ENCODE results near the gene AGO1. TPM values are rescaled to one million over a fixed set of nuclear protein-coding genes. Genes with fewer than 3 reads are reported as not detected.
A peak's percentile ranks its signal among the peaks of the same experiment; 100 is the strongest.
"Not testable (repeated sequence)": the region's sequence is repeated elsewhere in the genome, so short reads cannot be mapped to it uniquely, and the experiment has no call there.

The AGO1 gene
- polyA plus RNA-seq, 4 donors = 14.8 to 18.5 (median 17.1) TPM

GRCh38 chr1:35866991-35867390 lies 16.0 kb upstream of the AGO1 start:
- no peak for DNase-seq (ENCODE audit: low read depth in 4 of 4, low spot score in 3 of 4)

- DNase-seq (ENCODE audit: low read depth in 4 of 4, low spot score in 3 of 4) = not testable (repeated sequence)
Measured at GRCh38 chr1:35869245-35869950, 13.6 kb upstream of the AGO1 start.

- no peak for DNase-seq (ENCODE audit: low read depth in 4 of 4, low spot score in 3 of 4)
Measured at GRCh38 chr1:35870651-35871309, 12.2 kb upstream of the AGO1 start.

DNA sequence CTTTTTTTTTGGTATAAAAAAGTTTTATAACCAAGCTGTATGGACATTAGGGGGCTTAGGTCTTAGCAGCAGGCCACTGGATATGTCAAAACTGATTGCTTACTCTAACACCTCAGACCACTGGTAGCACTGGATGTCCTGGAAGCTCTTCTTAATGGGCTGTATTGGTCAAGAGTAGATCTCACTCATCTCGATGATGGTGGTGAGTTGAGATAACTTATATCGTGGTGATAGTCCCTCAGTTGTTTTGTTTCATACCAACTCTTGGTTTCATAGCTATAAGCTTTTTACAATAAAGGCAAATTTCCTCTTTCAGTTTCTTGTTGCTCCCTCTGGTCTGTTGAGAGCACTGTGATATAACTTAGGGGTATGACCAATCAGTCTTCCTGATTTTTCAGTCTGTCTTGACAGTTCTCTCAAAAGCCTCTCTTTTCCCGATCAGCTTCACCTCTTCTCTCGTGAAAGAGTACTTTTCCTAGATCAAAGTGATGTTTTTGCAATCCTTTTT lies 9.7 kb upstream of the AGO1 start:
- DNase-seq (ENCODE audit: low read depth in 4 of 4, low spot score in 3 of 4) = no peak

GRCh38 chr1:35874115-35874514 lies 8.9 kb upstream of the AGO1 start:
- not testable (repeated sequence) for DNase-seq (ENCODE audit: low read depth in 4 of 4, low spot score in 3 of 4)

GRCh38 chr1:35876988-35877387 lies 6.0 kb upstream of the AGO1 start:
- DNase-seq (ENCODE audit: low read depth in 4 of 4, low spot score in 3 of 4) = no peak

GRCh38 chr1:35881850-35882273 lies 1.1 kb upstream of the AGO1 start:
- no peak for DNase-seq (ENCODE audit: low read depth in 4 of 4, low spot score in 3 of 4)

DNA sequence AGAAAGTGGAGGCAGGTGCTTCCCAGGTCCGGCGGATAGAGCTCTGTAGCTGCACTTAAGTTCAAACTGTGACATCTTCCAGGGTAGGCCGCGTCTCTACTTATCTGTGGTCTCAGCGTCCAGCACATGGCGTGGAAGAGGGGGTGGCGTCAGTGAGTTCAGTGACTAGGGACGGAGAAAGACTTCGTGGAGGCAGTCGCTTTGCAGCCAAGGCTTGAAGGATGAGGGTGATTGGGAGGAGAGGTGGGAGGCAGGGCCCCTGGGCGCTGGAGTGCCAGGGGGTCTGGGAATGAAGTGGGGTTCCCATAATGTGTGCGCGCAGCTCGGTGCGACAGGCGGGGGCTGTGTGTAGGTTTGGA lies 444 bp upstream of the AGO1 start:
- no peak for DNase-seq (ENCODE audit: low read depth in 4 of 4, low spot score in 3 of 4)

DNA sequence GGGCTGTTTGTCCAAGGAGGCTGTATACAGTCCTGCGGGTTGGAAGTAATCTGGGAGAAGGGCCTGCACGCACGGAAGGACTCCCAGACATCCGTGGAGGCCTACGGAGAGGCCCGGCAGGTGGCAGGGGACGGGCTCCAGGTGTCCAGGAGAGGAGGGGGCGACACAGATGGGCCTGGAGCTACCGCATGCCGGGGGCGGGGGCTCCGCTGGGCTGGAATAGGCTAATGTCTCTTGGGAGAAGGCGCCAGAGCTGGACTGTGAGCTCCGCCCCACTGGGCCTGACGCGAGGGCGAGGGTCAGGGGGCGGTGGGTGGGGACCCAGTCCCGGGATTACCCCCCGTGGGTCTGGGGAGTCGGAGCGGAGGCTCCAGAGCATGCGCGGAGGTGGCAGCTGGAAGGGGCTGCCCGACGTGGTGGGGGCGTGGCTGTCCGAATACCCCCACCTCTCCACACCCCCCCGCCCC lies 659 bp downstream of the AGO1 start:
- DNase-seq (ENCODE audit: low read depth in 4 of 4, low spot score in 3 of 4) = peak in 3 of 4 donors; percentile 10 to 24 (median 23)

GRCh38 chr1:35884934-35885333 lies 1.9 kb downstream of the AGO1 start:
- DNase-seq (ENCODE audit: low read depth in 4 of 4, low spot score in 3 of 4) = no peak

DNA sequence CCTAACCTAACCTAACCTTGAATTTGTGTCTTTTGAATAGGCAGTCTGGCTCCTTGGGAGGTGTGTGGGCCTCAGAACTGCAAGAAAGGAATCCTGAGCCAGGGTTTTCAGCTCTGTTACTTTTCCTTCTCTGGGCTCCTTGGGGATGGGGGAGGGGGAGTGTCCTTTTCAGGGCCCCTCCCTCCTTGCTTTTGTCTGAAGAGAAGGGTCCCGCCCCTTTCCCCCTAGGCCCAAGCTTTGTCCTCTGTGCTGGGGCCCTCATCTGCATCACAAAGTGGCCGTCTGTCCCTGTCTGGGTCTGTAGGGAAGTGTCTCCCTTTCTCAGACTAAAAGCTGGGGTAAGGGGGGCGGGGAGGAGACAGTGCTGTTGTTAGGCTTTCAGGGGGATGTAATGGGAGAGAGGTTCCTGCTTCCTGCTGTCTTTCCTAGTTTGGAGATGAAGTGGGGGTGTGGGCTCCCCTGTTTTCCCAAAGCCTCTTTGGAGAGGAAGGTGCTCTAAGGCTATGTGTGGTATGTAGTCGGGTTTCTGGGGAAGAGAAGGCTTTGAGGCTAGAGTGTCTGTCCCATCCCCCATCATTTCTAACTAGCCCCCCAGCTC lies 3.1 kb downstream of the AGO1 start:
- no peak for DNase-seq (ENCODE audit: low read depth in 4 of 4, low spot score in 3 of 4)

GRCh38 chr1:35886577-35887431 lies 3.8 kb downstream of the AGO1 start:
- DNase-seq (ENCODE audit: low read depth in 4 of 4, low spot score in 3 of 4) = no peak

- no peak for DNase-seq (ENCODE audit: low read depth in 4 of 4, low spot score in 3 of 4)
Measured at GRCh38 chr1:35887508-35887907, 4.5 kb downstream of the AGO1 start.

DNA sequence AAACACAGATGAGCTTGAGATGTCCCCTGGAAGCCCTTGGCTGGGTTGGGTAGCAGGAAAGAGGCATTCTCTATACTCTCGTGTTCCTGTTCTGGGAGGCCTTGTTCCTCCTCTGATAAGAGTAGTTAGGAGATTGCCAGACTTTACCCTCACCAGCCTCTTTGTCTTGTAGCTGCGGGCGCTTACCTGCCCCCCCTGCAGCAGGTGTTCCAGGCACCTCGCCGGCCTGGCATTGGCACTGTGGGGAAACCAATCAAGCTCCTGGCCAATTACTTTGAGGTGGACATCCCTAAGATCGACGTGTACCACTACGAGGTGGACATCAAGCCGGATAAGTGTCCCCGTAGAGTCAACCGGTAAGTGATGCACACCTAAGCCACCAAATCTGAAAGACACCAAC lies 5.2 kb downstream of the AGO1 start:
- no peak for DNase-seq (ENCODE audit: low read depth in 4 of 4, low spot score in 3 of 4)

GRCh38 chr1:35888981-35889380 lies 6.0 kb downstream of the AGO1 start:
- DNase-seq (ENCODE audit: low read depth in 4 of 4, low spot score in 3 of 4) = not testable (repeated sequence)

GRCh38 chr1:35893051-35893879 lies 10.3 kb downstream of the AGO1 start:
- DNase-seq (ENCODE audit: low read depth in 4 of 4, low spot score in 3 of 4) = no peak

DNA sequence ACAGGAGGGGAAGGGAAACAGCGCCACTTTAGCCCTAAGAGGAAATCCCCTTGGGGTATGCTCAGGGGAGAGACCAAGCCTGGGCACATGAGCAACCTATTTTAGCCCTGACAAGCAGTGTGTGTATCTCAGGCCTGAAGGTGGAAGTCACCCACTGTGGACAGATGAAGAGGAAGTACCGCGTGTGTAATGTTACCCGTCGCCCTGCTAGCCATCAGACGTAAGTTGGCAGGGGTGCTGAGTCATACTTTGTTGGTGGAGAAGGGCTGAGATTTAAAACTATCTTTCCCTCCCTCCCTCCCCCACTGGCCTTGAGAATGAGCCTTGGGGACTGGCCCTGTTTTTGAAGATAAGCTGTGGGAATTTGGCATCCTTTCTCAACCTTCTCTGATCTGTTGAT lies 11.2 kb downstream of the AGO1 start:
- no peak for DNase-seq (ENCODE audit: low read depth in 4 of 4, low spot score in 3 of 4)

- no peak for DNase-seq (ENCODE audit: low read depth in 4 of 4, low spot score in 3 of 4)
Measured at GRCh38 chr1:35894656-35895055, 11.6 kb downstream of the AGO1 start.

DNA sequence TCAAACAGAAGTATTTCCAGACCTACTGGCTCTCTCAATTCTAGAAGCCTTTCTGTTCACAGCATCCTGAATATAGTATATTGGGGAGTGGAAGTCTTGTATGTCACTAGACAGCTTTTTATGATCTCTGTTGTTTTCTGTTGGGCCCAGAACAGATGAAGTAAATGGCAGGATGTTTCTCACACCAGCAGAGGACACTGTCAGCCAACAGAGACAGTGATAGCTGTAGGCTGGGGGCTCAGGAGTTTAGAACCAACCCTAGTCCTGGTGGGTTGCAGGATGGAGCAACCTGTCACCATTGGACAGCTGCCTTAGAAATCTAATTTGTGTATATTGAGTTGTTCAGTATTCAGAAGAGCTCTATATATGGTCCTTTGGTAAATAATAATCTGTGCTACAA lies 16.9 kb downstream of the AGO1 start:
- no peak for DNase-seq (ENCODE audit: low read depth in 4 of 4, low spot score in 3 of 4)

DNA sequence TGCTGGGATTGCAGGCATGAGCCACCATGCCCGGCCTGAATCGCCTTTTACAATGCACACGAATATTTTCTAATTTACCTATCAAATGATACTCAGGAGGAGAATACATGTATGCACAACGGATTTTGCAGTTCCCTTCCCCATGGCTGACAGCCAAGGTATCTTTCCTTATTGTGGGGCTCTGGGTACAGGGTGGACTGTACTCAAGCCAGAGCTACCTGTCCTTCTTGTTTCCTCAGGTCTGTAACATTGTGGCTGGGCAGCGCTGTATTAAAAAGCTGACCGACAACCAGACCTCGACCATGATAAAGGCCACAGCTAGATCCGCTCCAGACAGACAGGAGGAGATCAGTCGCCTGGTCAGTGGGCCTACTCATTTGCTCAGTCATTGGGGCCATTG lies 18.2 kb downstream of the AGO1 start:
- DNase-seq (ENCODE audit: low read depth in 4 of 4, low spot score in 3 of 4) = no peak

Measured in left renal pelvis (tissue), 4 donors.